ENCODE data around the gene USP47.

USP47 gene

DNA sequence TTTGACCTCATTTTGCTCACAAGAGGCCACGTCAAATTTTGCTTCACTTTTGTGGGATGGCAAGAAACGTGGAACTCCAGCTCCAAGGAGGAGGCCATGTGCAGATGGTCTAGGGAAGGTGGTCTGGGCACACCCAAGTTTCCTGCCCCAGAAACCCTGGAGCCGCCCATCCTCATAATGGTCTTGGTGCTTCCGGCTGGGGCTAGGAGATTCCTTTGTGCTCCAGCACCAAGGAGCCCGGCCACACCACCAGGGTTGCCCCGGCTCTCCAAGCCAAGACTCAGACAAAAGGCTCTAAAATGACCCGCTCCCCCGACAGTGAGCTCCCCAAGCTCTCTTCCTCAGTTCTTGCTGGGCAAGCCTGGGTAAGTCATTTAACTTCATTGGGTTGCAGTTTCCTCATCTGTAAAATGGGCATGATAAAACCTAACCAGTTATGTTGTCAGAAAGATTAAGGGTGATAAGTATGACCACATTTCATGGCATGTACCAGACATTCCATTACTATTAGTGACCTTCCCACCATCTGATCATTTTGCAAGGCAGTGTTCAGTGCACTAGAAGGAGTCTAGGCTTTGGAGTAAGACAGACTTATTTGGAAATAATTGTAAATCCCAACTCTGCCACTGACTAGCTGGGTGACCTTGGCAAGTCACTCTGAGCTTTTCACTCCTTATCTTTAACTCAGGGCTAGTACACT is 143.4 kb downstream of the USP47 start:
- no peak overlapping the region for H3K27ac ChIP-seq
- TF ChIP-seq ZFX (IDR thresholded peaks at IDR 0.05; ENCODE audit: borderline replicate concordance), result no peak
- TF ChIP-seq CTCF (IDR thresholded peaks at IDR 0.05), result no peak

- H3K27ac ChIP-seq, result no peak overlapping the region
- TF ChIP-seq CTCF (IDR thresholded peaks at IDR 0.05) (no peak), ZFX (IDR thresholded peaks at IDR 0.05; ENCODE audit: borderline replicate concordance) (no peak)
Measured at GRCh38 chr11:11985954-11986949, 144.5 kb downstream of the USP47 start.

- no peak for TF ChIP-seq ZFX (IDR thresholded peaks at IDR 0.05; ENCODE audit: borderline replicate concordance)
- TF ChIP-seq CTCF (IDR thresholded peaks at IDR 0.05), result 0 out of 2 replicates have a peak, but pooled peaks have one; percentile 7
- no peak overlapping the region for H3K27ac ChIP-seq
Measured at GRCh38 chr11:11987503-11988022, 145.8 kb downstream of the USP47 start.

DNA sequence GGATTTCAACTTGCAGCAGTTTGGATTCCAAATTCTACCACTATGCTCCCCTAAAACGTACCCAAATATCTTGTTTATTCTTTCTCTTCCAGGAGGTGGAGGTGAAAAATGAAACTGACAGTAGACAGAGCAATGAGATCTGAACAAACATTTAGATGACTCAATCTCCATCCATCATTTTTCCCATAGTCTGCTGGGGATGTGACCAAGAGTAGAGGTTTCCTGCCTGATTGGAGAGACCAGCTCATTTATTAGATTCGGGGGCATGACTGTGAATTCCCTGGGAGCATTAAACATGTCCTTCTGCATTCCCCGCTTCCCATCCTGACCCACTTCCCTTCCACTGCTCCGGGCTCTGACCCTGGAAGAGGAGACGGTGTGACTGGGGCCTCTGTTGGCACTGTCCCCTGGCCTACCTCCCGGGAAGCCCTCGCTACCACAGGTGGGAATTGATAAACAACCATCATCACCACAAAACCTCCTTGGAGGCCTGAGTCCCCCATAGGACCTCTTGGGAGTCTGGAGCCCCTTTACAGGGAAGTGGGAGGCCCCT is 146.4 kb downstream of the USP47 start:
- no peak overlapping the region for H3K27ac ChIP-seq
- TF ChIP-seq CTCF (IDR thresholded peaks at IDR 0.05) (0 out of 2 replicates have a peak, but pooled peaks have one; percentile 0), ZFX (IDR thresholded peaks at IDR 0.05; ENCODE audit: borderline replicate concordance) (no peak)

GRCh38 chr11:11988681-11989261 is 147.0 kb downstream of the USP47 start:
- H3K27ac ChIP-seq, result no peak overlapping the region
- no peak for TF ChIP-seq CTCF (IDR thresholded peaks at IDR 0.05)
- no peak for TF ChIP-seq ZFX (IDR thresholded peaks at IDR 0.05; ENCODE audit: borderline replicate concordance)

GRCh38 chr11:11989774-11990744 is 148.3 kb downstream of the USP47 start:
- no peak overlapping the region for H3K27ac ChIP-seq
- TF ChIP-seq ZFX (IDR thresholded peaks at IDR 0.05; ENCODE audit: borderline replicate concordance) (no peak), CTCF (IDR thresholded peaks at IDR 0.05) (no peak)

All from 22Rv1 (cell line).